ENCODE results near the gene ZNF3.

The ZNF3 gene

GRCh38 chr7:100088095-100088620, 6.6 kb upstream of the ZNF3 start:
- no peak for DNase-seq

GRCh38 chr7:100087055-100087750, 5.7 kb upstream of the ZNF3 start:
- peak; percentile 88 for DNase-seq

- DNase-seq, result no peak
These were observed 4.0 kb upstream of the ZNF3 start for GRCh38 chr7:100085515-100085914.

- DNase-seq, result no peak
These were observed 1.5 kb upstream of the ZNF3 start for GRCh38 chr7:100082978-100083377.

DNA sequence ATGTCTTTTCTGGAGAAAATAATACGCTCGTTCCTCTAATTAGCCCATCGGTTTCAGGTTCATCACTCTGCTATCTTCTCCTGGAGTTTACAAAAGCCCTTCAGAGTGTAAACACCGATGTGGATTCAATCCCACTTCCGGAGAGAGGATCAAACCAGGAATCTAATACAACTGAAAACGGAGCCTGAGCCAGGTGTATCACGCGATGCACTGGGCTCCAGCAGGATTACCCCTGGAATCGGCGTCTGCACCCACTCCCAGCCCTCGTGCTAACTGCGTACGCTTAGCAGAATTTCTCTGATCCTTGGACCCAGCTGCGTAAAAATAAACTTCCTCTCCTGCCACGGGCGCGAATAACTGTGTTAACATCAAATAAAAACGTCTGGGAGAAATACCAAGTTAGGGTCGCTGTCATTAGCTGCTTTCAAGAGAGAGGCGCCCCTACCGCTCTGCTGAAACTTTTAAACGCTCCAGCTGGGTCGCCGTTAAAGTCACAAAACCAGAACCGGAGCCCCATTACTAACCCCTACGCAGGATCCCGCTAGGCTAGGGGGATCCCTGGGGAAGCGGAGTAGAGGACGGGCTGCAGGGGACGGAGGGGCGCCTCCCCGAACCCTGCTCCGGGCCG, 502 bp downstream of the ZNF3 start:
- peak; percentile 51 for DNase-seq

DNA sequence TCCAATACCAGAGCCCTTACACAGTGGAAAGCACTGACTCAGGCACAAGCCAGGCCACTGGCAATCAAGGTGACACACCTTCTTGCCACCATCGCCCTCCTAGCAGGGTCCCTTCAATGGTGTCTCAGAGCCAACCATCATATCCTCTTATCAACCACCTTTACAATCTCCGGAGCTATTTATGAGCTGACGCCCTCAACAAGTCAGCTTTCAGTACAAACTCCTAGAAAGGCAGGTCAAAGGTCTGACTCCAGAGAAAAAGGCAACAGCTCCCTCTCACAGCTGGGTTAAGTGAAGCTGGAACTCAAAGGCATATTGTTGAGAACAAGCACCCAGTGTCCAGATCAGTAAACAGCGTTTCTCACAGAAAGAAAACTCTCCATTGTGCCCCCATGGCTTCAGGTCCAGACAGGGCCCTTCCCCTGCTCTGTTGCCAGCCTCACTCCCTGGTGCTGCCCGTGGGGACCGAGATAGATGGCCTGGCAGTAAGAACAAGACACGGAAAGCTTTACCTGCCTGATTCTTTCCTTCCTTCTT, 2.4 kb downstream of the ZNF3 start:
- no peak for DNase-seq

DNA sequence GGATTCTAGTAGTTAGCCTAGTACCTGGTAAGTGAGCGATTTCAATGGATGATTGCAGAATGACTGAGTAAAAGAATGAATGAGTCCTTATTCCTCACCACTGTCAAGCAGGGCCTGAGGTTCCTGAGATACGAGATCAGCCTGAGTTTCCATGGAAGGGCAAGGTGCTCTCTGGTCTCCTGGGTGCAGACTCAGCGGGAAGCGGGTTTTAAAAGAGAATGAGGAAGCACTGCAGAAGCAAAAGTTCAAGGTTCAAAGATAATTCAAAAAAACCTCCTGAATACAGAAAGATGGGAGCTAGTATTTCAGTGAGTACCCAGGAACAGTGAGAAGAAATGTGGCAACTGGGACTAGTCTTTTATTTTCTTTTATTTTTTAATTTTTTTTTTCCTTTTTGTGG, 4.3 kb downstream of the ZNF3 start:
- no peak for DNase-seq

- no peak for DNase-seq
These were observed 6.1 kb downstream of the ZNF3 start for GRCh38 chr7:100075418-100075817.

DNA sequence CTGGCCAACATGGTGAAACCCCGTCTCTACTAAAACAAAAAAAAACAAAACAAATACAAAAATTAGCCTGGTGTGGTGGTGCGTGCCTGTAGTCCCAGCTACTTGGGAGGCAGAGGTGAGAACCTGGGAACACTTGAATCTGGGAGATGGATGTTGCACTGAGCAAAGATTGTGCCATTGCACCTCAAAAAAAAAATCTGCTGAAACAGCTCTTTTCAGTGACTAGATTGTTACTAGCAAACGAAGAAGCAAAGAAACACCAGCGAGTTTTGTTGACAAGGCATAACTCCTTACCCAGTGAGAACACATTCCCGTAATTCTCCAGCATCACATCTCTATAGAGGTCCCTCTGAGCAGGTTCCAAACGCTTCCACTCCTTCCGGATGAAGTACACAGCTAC, 6.7 kb downstream of the ZNF3 start:
- no peak for DNase-seq

DNA sequence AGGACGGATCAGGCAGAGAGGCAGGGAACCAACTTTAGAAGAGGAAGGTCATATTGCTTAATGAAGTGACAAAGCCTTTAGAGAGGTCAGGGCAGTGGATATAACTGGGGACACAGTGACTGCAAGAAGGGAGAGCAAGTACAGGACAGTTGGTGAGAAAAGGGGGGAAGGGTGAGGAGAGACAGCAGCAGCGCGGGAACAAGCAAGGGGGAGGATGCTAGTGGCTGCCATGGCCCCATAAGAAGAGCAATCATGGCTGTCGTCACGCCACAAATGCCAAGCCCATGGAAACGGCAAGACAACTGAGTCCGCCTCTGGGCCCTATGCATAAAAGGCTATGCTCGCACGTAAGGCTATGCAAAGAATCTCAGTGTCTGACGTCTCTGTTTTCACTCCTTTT, 9.1 kb downstream of the ZNF3 start:
- DNase-seq, result no peak

DNA sequence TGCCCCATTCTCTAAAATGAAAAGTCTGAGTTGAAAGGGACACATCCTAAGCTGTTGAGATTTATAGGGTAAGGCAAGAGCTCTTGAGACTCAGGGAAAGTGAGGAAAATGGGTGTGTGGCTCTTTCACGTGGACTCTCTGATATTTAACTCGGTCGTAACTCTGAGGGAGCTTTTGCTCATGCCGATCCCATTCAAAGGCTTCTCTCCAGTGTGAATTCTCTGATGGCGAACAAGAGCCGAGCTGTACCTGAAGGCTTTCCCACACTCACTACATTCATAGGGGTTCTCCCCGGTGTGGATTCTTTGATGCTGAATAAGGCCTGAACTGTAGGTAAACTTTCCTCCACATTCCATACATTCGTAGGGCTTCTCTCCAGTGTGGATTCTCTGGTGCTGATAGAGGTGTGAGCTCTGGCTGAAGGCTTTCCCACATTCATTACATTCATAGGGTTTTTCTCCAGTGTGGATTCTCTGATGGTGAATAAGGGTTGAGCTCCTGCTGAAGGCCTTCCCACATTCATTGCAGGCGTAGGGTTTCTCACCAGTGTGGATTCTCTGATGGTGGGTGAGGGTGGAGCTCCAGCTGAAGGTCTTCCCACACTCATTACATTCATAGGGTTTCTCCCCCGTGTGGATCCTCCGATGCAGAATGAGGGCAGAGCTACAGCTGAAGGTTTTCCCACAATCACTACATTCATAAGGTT, 10.4 kb downstream of the ZNF3 start:
- no peak for DNase-seq

GRCh38 chr7:100069991-100070390, 11.5 kb downstream of the ZNF3 start:
- no peak for DNase-seq

DNA sequence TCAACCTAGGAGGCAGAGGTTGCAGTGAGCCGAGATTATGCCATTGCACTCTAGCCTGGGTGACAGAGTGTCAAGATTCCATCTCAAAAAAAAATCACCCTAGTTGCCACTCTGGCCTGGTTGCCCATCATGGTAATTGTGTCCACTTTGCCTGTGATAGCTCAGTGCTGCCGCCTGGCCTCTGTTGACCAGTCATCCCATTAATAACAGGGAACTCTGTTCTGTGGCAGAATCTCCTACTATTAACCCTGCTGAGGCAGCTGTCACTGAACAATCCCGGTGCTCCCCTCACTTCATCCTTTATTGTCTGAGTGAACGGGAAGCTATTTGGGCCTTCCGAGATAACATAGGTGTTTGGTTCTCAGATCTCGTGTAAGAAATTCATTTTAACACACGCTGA, 14.6 kb downstream of the ZNF3 start:
- no peak for DNase-seq

DNA sequence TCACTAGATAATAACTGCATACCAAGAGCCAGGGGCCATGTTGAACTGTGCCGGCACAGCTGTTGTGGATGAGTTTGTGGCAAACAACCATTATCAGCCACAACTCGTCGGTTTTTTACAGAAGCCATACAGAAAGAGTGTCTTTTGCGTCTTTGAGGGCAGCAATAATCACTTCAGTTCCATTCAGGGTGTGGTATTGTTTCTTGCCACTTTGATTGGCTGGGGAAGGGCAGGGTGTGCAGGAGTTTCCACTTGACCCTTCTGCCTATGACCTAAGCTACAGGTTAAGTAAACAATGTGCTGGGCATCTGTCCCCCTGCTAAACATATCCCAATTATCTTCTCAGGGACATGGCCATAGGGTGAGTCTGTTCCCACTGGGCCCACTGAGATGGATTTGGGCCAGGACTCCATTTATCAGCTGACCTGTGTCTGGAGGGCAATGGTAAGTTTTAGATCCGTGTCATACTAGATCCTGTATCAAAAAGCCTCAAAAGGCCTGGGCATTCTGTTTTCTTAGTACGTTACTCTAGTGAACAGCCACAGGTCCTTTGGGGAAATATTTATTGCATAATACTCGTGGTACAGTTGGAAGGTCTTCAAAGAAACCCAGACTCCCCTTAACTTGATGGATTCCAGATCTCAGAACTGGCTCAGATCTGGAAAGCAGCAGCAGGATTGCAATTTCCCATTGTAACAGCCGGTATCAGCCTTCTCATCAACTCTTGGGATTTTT, 15.9 kb downstream of the ZNF3 start:
- no peak for DNase-seq

DNA sequence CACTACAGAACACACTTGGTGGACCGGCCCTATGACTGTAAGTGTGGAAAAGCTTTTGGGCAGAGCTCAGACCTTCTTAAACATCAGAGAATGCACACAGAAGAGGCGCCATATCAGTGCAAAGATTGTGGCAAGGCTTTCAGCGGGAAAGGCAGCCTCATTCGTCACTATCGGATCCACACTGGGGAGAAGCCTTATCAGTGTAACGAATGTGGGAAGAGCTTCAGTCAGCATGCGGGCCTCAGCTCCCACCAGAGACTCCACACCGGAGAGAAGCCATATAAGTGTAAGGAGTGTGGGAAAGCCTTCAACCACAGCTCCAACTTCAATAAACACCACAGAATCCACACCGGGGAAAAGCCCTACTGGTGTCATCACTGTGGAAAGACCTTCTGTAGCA, 17.4 kb downstream of the ZNF3 start:
- no peak for DNase-seq

DNA sequence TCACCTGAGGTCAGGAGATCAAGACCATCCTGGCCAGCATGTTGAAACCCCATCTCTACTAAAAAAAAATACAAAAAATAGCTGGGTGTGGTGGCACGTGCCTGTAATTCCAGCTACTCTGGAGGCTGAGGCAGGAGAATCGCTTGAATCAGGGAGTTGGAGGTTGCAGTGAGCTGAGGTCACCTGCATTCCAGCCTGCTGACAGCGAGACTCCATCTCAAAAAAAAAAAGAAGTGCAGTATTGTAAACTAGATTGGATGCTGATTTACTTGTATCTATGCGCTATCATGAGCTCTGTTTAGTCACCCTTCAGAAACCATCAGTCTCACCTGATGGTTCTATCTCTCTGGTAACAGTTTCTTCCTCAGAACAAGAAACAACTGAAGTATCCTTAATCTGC, 18.1 kb downstream of the ZNF3 start:
- no peak for DNase-seq

GRCh38 chr7:100061518-100062193, 19.9 kb downstream of the ZNF3 start:
- DNase-seq, result no peak

GRCh38 chr7:100059251-100059739, 22.2 kb downstream of the ZNF3 start:
- DNase-seq, result no peak

DNA sequence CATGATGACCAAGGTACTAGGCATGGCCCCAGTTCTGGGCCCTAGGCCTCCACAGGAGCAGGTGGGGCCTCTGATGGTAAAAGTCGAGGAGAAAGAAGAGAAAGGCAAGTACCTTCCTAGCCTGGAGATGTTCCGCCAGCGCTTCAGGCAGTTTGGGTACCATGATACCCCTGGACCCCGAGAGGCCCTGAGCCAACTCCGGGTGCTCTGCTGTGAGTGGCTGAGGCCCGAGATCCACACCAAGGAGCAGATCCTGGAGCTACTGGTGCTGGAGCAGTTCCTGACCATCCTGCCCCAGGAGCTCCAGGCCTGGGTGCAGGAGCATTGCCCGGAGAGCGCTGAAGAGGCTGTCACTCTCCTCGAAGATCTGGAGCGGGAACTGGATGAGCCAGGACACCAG, 24.5 kb downstream of the ZNF3 start:
- DNase-seq, result no peak

DNA sequence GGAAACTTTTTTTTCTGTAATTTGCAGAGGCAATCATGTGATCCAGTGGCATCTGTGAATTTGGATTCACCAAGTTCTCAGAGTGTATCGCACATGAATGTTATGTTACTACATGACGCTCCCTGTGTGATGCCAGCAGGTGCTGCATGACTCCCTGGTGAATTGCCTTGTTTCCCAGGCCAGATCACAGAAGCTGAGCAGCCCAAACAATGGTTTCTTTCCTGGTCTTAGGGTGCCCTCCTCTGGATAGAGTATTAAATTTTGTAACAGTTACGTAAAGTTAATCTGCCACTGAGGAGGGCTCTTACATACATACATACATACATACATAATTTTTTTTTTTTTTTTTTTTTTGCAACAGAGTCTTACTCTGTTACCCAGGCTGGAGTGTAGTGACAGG, 28.3 kb downstream of the ZNF3 start:
- peak; percentile 79 for DNase-seq

DNA sequence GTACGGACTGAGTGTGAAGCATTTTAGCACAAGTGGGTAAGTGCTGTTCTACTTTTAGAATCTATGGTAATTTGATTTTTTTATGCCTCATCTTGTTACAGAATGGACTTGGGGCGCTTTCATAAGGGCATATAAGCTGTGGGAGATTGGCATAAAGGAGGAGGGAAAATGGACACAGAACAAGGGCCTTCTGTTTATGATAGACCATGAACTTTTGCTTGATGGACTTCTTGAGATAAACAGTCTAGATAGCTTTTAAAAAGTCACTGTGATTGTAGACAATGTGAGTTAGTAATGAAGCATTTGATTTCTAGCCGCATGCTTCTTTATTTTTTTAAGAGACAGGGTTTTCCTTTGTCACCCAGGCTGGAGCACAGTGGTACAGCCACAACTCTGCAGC, 29.9 kb downstream of the ZNF3 start:
- DNase-seq, result no peak

Data from NCI-H82 (cell line).